GM23338 (cell line): ENCODE results near the gene SEMA3C.

Experiments
- CREB1 ChIP-seq: fragments of 250-450 bp; sonication (Bioruptor Pico); IDR thresholded peaks from 2 replicates; pipeline ENCODE4 v1.5.0; 2020; ENCODE audit warnings: low read depth, mild to moderate bottlenecking, moderate library complexity
- EZH2 ChIP-seq: fragments of 200-600 bp; sonication (generic); IDR thresholded peaks from one replicate; pipeline ENCODE4 v1.8.0; 2017; ENCODE audit warnings: antibody characterized with exemption, mild to moderate bottlenecking, low read depth; ENCODE audit not compliant: unreplicated experiment
- EZH2phosphoT487 ChIP-seq: fragments of 200-600 bp; sonication (generic); IDR thresholded peaks from one replicate; pipeline ENCODE4 v1.8.1; 2018; ENCODE audit warnings: antibody characterized with exemption; ENCODE audit not compliant: unreplicated experiment
- TF ChIP-seq, protein P1 (sequence below), 2 experiments: fragments of 200-600 bp in 1 of 2; sonication (generic) in 1 of 2; conservative IDR thresholded peaks; 2 replicates each; pipeline versions ENCODE4 v1.5.1 to v1.6.1; 2016 to 2017; ENCODE audit warnings: antibody characterized with exemption in 2 of 2, low read depth in 2 of 2, mild to moderate bottlenecking in 2 of 2, moderate library complexity in 1 of 2
- TF ChIP-seq, protein P2 (sequence below): IDR thresholded peaks from one replicate; pipeline ENCODE4 v1.6.1; 2018; ENCODE audit warnings: antibody characterized with exemption; ENCODE audit not compliant: unreplicated experiment

DNA sequence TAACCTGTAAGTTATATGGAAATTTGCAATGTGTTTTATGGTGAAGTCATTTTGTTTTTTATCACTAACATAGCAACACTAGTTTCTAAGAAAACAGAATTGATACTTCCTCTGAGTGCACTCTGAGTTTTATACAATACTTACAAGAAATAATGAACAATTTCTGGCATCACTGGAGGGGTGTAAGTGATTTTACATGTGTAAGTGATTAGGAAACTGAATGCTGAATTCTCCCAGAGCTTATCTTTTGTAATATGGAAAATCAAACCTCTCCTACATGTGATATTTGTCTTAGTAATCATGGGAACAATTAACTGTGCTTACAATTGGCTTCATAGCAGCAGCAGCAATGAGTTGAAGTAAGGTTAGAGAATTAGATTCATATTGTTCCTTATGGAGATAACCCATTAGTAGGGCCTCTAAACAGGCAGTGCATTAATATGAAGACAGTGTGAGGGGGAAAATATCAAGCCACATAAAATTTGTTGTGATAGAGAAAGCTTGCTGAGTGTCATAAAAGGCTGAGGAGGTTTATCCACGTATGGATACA lies 37.4 kb downstream of the SEMA3C start:
- TF ChIP-seq, protein P1, sequence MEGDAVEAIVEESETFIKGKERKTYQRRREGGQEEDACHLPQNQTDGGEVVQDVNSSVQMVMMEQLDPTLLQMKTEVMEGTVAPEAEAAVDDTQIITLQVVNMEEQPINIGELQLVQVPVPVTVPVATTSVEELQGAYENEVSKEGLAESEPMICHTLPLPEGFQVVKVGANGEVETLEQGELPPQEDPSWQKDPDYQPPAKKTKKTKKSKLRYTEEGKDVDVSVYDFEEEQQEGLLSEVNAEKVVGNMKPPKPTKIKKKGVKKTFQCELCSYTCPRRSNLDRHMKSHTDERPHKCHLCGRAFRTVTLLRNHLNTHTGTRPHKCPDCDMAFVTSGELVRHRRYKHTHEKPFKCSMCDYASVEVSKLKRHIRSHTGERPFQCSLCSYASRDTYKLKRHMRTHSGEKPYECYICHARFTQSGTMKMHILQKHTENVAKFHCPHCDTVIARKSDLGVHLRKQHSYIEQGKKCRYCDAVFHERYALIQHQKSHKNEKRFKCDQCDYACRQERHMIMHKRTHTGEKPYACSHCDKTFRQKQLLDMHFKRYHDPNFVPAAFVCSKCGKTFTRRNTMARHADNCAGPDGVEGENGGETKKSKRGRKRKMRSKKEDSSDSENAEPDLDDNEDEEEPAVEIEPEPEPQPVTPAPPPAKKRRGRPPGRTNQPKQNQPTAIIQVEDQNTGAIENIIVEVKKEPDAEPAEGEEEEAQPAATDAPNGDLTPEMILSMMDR (conservative IDR thresholded peaks at IDR 0.05; ENCODE audit: low read depth in 2 of 2), result no peak
- TF ChIP-seq, protein P2, sequence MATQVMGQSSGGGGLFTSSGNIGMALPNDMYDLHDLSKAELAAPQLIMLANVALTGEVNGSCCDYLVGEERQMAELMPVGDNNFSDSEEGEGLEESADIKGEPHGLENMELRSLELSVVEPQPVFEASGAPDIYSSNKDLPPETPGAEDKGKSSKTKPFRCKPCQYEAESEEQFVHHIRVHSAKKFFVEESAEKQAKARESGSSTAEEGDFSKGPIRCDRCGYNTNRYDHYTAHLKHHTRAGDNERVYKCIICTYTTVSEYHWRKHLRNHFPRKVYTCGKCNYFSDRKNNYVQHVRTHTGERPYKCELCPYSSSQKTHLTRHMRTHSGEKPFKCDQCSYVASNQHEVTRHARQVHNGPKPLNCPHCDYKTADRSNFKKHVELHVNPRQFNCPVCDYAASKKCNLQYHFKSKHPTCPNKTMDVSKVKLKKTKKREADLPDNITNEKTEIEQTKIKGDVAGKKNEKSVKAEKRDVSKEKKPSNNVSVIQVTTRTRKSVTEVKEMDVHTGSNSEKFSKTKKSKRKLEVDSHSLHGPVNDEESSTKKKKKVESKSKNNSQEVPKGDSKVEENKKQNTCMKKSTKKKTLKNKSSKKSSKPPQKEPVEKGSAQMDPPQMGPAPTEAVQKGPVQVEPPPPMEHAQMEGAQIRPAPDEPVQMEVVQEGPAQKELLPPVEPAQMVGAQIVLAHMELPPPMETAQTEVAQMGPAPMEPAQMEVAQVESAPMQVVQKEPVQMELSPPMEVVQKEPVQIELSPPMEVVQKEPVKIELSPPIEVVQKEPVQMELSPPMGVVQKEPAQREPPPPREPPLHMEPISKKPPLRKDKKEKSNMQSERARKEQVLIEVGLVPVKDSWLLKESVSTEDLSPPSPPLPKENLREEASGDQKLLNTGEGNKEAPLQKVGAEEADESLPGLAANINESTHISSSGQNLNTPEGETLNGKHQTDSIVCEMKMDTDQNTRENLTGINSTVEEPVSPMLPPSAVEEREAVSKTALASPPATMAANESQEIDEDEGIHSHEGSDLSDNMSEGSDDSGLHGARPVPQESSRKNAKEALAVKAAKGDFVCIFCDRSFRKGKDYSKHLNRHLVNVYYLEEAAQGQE, result no peak
- TF ChIP-seq EZH2 (no peak), EZH2phosphoT487 (no peak), CREB1 (CRISPR knock-in tag) (no peak)
